Mesenchymal stem cell (in vitro differentiated cells and primary cell): ENCODE results near the gene ALK.

Experiments
- DNase-seq: peaks from one replicate; pipeline ENCODE4 v3.0.0-alpha.2; 2013
- H2AFZ ChIP-seq: one replicate; pipeline ENCODE4 v1.6.1; 2013; ENCODE audit warnings: low read depth, mild to moderate bottlenecking, control low read depth, inconsistent platforms, low read length, moderate library complexity
- H2AK5ac ChIP-seq: 2 replicates; pipeline ENCODE4 v1.6.1; 2013; ENCODE audit warnings: low read length, moderate library complexity, mild to moderate bottlenecking, inconsistent platforms; ENCODE audit not compliant: severe bottlenecking
- H2BK120ac ChIP-seq: one replicate; pipeline ENCODE4 v1.6.1; 2013; ENCODE audit warnings: low read depth, mild to moderate bottlenecking, inconsistent platforms, low read length, moderate library complexity
- H2BK12ac ChIP-seq, 2 experiments: one replicate each; pipeline ENCODE4 v1.6.1; 2013; ENCODE audit warnings: inconsistent platforms in 2 of 2, low read length in 2 of 2, mild to moderate bottlenecking in 2 of 2, moderate library complexity in 2 of 2, control low read depth in 1 of 2
- H2BK15ac ChIP-seq: one replicate; pipeline ENCODE4 v1.6.1; 2013; ENCODE audit warnings: mild to moderate bottlenecking, low read depth, inconsistent platforms; ENCODE audit not compliant: poor library complexity, severe bottlenecking
- H2BK5ac ChIP-seq: 2 replicates; pipeline ENCODE4 v1.6.1; 2013; ENCODE audit warnings: low read depth, mild to moderate bottlenecking, low read length, control low read depth, inconsistent platforms; ENCODE audit not compliant: poor library complexity, severe bottlenecking
- H3K14ac ChIP-seq, 2 experiments: one replicate each; pipeline ENCODE4 v1.6.1; 2013; ENCODE audit warnings: inconsistent platforms in 2 of 2, low read length in 2 of 2, control low read depth in 1 of 2, mild to moderate bottlenecking in 1 of 2, moderate library complexity in 1 of 2
- H3K18ac ChIP-seq, 2 experiments: one replicate each; pipeline ENCODE4 v1.6.1; 2013; ENCODE audit warnings: inconsistent platforms in 2 of 2, low read length in 2 of 2, control low read depth in 1 of 2, low read depth in 1 of 2, mild to moderate bottlenecking in 1 of 2
- H3K23ac ChIP-seq, 2 experiments: one replicate each; pipeline ENCODE4 v1.6.1; 2013; ENCODE audit warnings: inconsistent platforms in 2 of 2, low read length in 2 of 2, mild to moderate bottlenecking in 2 of 2, moderate library complexity in 2 of 2, control low read depth in 1 of 2
- H3K27ac ChIP-seq: 2 replicates; pipeline ENCODE4 v1.5.1; 2013; ENCODE audit warnings: mild to moderate bottlenecking, moderate library complexity, low read length, control low read depth, inconsistent platforms; ENCODE audit not compliant: poor library complexity, severe bottlenecking
- H3K27me3 ChIP-seq, 2 experiments: 2 replicates each; pipeline versions ENCODE4 v1.6.1 to v1.7.0; 2013; ENCODE audit warnings: low read length in 2 of 2, mild to moderate bottlenecking in 2 of 2, moderate library complexity in 2 of 2, control low read depth in 1 of 2, inconsistent platforms in 1 of 2; ENCODE audit not compliant: control insufficient read depth in 1 of 2, insufficient read depth in 1 of 2
- H3K36me3 ChIP-seq, 2 experiments: 2 replicates each; pipeline versions ENCODE4 v1.6.1 to v1.7.0; 2013; ENCODE audit warnings: low read length in 2 of 2, control low read depth in 1 of 2, inconsistent platforms in 1 of 2, low read depth in 1 of 2, mild to moderate bottlenecking in 1 of 2; ENCODE audit not compliant: insufficient read depth in 2 of 2, control insufficient read depth in 1 of 2
- H3K4ac ChIP-seq, 2 experiments: one replicate each; pipeline ENCODE4 v1.6.1; 2013; ENCODE audit warnings: inconsistent platforms in 2 of 2, low read length in 2 of 2, mild to moderate bottlenecking in 2 of 2, moderate library complexity in 2 of 2, control low read depth in 1 of 2, low read depth in 1 of 2
- H3K4me1 ChIP-seq: 2 replicates; pipeline ENCODE4 v1.6.1; 2013; ENCODE audit warnings: low read depth, low read length, control low read depth; ENCODE audit not compliant: control insufficient read depth, insufficient read depth
- H3K4me2 ChIP-seq: 2 replicates; pipeline ENCODE4 v1.6.1; 2013; ENCODE audit warnings: low read length, mild to moderate bottlenecking, inconsistent platforms; ENCODE audit not compliant: poor library complexity, severe bottlenecking
- H3K4me3 ChIP-seq, 2 experiments: 2 replicates each; pipeline versions ENCODE4 v1.5.1 to v1.7.0; 2013; ENCODE audit warnings: low read length in 2 of 2, mild to moderate bottlenecking in 2 of 2, control low read depth in 1 of 2, low read depth in 1 of 2; ENCODE audit not compliant: insufficient read depth in 1 of 2
- H3K79me1 ChIP-seq: replicated peaks from 2 replicates; pipeline ENCODE4 v1.6.1; 2013; ENCODE audit warnings: mild to moderate bottlenecking, control low read depth, low read length, inconsistent platforms; ENCODE audit not compliant: poor library complexity, severe bottlenecking
- H3K9ac ChIP-seq: 2 replicates; pipeline ENCODE4 v1.7.0; 2013; ENCODE audit warnings: mild to moderate bottlenecking, low read length, moderate library complexity
- H3K9me3 ChIP-seq: 2 replicates; pipeline ENCODE4 v1.7.0; 2013; ENCODE audit warnings: mild to moderate bottlenecking, low read length; ENCODE audit not compliant: control insufficient read depth
- H4K8ac ChIP-seq: one replicate; pipeline ENCODE4 v1.6.1; 2013; ENCODE audit warnings: inconsistent platforms, mild to moderate bottlenecking, low read length, moderate library complexity
- H4K91ac ChIP-seq: one replicate; pipeline ENCODE4 v1.6.1; 2013; ENCODE audit warnings: mild to moderate bottlenecking, low read length, inconsistent platforms
- whole genome bisulfite sequencing: methylation state at CpG from one replicate; pipeline ENCODE4 v1.1.7; 2013; ENCODE audit warnings: mixed read lengths; 5-methylcytosine and 5-hydroxymethylcytosine counted together

ALK gene

DNA sequence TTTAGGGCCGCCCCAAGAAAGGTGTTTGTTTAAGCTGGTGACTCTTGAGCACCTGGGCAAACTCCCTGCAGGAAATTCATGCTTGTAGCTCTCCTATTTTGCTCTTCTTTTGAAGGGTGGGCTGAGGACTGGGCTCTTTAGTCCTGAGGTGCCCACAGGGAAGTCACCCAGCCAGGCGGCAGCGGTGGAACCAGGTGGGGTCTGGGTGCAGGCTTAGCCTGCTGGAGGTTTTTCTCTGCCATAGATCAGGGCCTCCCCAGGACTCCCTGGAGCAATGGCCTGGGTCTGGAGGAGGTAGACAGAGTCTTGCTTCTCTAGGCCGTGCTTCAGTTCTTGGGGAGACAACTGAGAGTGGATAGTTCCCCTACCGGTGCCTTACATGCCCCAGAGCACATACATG, 706.3 kb downstream of the ALK start:
- 97% methylated on average over 5 of the region's 5 CpGs for WGBS
- Histone ChIP-seq H2BK12ac (no peak overlapping the region), H3K23ac (no peak overlapping the region), H2AFZ (no peak overlapping the region), H3K27ac (no peak overlapping the region), H3K36me3 (peaks cover 0 to 4% of the 10 kb centered on the region in 2 experiments), H3K4me2 (no peak overlapping the region), H3K4me3 (no peak overlapping the region), H3K4me1 (peaks cover 3% of the 10 kb centered on the region), H3K79me1 (no peaks in the 10 kb centered on the region), H4K8ac (no peak overlapping the region), H3K9ac (no peak overlapping the region), H4K91ac (no peak overlapping the region), H3K14ac (no peak overlapping the region), H2BK5ac (no peak overlapping the region), H3K27me3 (peaks cover 9 to 23% of the 10 kb centered on the region in 2 experiments), H3K4ac (no peak overlapping the region), H2AK5ac (no peak overlapping the region), H3K9me3 (no peaks in the 10 kb centered on the region), H3K18ac (no peak overlapping the region), H2BK120ac (no peak overlapping the region), H2BK15ac (no peak overlapping the region)
- DNase-seq = no peak

DNA sequence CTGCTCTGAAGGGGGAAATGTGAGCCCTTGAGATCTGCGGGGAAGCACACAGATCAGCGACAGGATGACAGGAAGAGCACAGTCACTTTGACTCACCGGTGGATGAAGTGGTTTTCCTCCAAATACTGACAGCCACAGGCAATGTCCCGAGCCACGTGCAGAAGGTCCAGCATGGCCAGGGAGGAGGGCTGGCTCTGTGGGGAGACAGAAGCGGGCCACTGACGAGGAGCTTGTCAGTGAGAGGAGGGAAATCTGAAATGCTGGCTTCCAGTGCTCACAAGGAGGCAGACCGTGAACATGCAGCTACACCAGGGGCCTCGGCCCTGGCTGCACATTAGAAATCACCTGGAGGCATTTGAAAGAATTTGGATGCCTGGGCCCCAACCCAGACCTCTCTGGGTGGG, 707.5 kb downstream of the ALK start:
- no peak overlapping the region for H3K4me2 ChIP-seq
- H3K27ac ChIP-seq = no peak overlapping the region
- H2AFZ ChIP-seq = no peak overlapping the region
- no peak overlapping the region for H3K14ac ChIP-seq
- no peak overlapping the region for H3K4me3 ChIP-seq
- peaks cover 0 to 11% of the 10 kb centered on the region in 2 experiments for H3K36me3 ChIP-seq
- H3K4ac ChIP-seq = no peak overlapping the region
- no peak overlapping the region for H4K91ac ChIP-seq
- H2AK5ac ChIP-seq = no peak overlapping the region
- peaks cover 2 to 14% of the 10 kb centered on the region in 2 experiments for H3K27me3 ChIP-seq
- H4K8ac ChIP-seq = no peak overlapping the region
- H3K23ac ChIP-seq = no peak overlapping the region
- H2BK15ac ChIP-seq = no peak overlapping the region
- no peak overlapping the region for H3K9ac ChIP-seq
- H2BK5ac ChIP-seq = no peak overlapping the region
- H3K9me3 ChIP-seq = no peaks in the 10 kb centered on the region
- H2BK120ac ChIP-seq = no peak overlapping the region
- 30% methylated on average over 9 of the region's 9 CpGs for WGBS
- peaks cover 3% of the 10 kb centered on the region for H3K4me1 ChIP-seq
- H3K79me1 ChIP-seq = no peaks in the 10 kb centered on the region
- H3K18ac ChIP-seq = no peak overlapping the region
- no peak for DNase-seq
- no peak overlapping the region for H2BK12ac ChIP-seq

DNA sequence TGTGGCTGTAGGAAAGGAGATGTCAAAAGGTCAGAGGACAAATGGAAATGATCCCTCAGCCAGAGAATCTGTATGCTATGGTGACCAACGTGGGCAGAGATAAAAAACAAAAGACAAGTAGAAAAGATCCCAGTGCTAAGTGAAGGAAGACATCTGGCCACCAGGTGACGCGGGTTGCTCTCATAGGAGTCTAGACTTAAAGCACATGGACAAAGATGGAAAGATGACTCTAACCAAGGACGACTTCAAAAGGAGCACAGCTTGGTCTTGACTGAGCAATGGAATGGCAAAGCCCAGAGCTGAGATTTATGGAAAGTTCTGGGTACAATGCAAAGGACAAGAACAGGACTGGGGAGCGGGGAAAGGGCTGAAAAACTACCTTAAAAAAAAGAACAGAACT, 709.4 kb downstream of the ALK start:
- H2AK5ac ChIP-seq = no peak overlapping the region
- no peak overlapping the region for H4K8ac ChIP-seq
- H3K9me3 ChIP-seq = no peaks in the 10 kb centered on the region
- H3K9ac ChIP-seq = no peak overlapping the region
- H2BK12ac ChIP-seq = no peak overlapping the region
- no peak overlapping the region for H2BK5ac ChIP-seq
- H3K4me2 ChIP-seq = no peak overlapping the region
- H3K4ac ChIP-seq = no peak overlapping the region
- H3K27ac ChIP-seq = no peak overlapping the region
- H4K91ac ChIP-seq = no peak overlapping the region
- H3K4me3 ChIP-seq = no peak overlapping the region
- 67% methylated on average over 5 of the region's 5 CpGs for whole genome bisulfite sequencing
- peaks cover 0 to 27% of the 10 kb centered on the region in 2 experiments for H3K36me3 ChIP-seq
- H3K14ac ChIP-seq = no peak overlapping the region
- H3K27me3 ChIP-seq = peaks cover 0 to 3% of the 10 kb centered on the region in 2 experiments
- no peak overlapping the region for H2AFZ ChIP-seq
- no peak overlapping the region for H3K23ac ChIP-seq
- H3K18ac ChIP-seq = no peak overlapping the region
- peaks cover 4% of the 10 kb centered on the region for H3K4me1 ChIP-seq
- peak; percentile 14 for DNase-seq
- H2BK15ac ChIP-seq = no peak overlapping the region
- H3K79me1 ChIP-seq = no peaks in the 10 kb centered on the region
- no peak overlapping the region for H2BK120ac ChIP-seq

DNA sequence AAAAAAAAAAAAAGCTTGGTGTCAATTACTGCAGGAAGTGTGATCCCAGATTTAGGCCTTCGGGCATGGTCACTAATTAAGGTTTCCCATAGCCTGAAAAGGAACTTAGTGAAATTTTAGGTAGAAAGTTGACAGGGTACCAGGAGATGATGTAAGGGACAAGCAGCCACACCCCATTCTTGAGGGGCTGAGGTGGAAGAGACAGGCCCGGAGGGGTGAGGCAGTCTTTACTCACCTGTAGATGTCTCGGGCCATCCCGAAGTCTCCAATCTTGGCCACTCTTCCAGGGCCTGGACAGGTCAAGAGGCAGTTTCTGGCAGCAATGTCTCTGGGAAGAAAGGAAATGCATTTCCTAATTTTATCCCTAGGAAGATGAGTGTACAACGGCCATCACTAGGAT, 711.8 kb downstream of the ALK start:
- no peak overlapping the region for H3K18ac ChIP-seq

More for the DNA sequence above, 711.8 kb downstream of the ALK start:
- H3K27me3 ChIP-seq = no peaks in the 10 kb centered on the region
- no peak overlapping the region for H2BK5ac ChIP-seq
- H3K4ac ChIP-seq = no peak overlapping the region
- no peak overlapping the region for H2AK5ac ChIP-seq
- H2AFZ ChIP-seq = no peak overlapping the region
- H3K9ac ChIP-seq = no peak overlapping the region
- no peak for DNase-seq
- H3K36me3 ChIP-seq = peaks cover 3 to 46% of the 10 kb centered on the region in 2 experiments
- H3K14ac ChIP-seq = no peak overlapping the region
- H3K79me1 ChIP-seq = no peaks in the 10 kb centered on the region
- H3K9me3 ChIP-seq = no peaks in the 10 kb centered on the region
- peaks cover 5% of the 10 kb centered on the region for H3K4me1 ChIP-seq
- 98% methylated on average over 4 of the region's 5 CpGs for WGBS
- no peak overlapping the region for H3K23ac ChIP-seq
- no peak overlapping the region for H4K91ac ChIP-seq
- H3K4me3 ChIP-seq = no peak overlapping the region
- H3K27ac ChIP-seq = no peak overlapping the region
- no peak overlapping the region for H2BK12ac ChIP-seq
- no peak overlapping the region for H2BK120ac ChIP-seq
- H2BK15ac ChIP-seq = no peak overlapping the region
- no peak overlapping the region for H4K8ac ChIP-seq
- no peak overlapping the region for H3K4me2 ChIP-seq
